Small intestine (tissue), 7 donors: Measurements from ENCODE around the gene PLD5. TPM values are rescaled to one million over a fixed set of nuclear protein-coding genes. Genes with fewer than 3 reads are reported as not detected.
"Not testable (repeated sequence)": the region's sequence is repeated elsewhere in the genome, so short reads cannot be mapped to it uniquely, and the experiment has no call there.

Source experiments
- DNase-seq, 2 donors: peaks; one replicate each; pipeline versions ENCODE4 v3.0.0 to v3.0.0-alpha.2; 2013
- FAIRE-seq: peaks from 2 replicates; lab custom pipeline; 2012; peaks lifted over from hg19 to GRCh38; lab: Jason Lieb, UNC
- H3K27ac ChIP-seq, 3 donors: one replicate each; pipeline ENCODE4 v1.5.1; 2013; ENCODE audit warnings: low read length in 2 of 3, mild to moderate bottlenecking in 2 of 3, control low read depth in 1 of 3, inconsistent platforms in 1 of 3, low read depth in 1 of 3, moderate library complexity in 1 of 3
- H3K27me3 ChIP-seq, 3 donors: one replicate each; pipeline ENCODE4 v1.6.1; 2013; ENCODE audit warnings: low read length in 3 of 3, inconsistent platforms in 1 of 3; ENCODE audit not compliant: control insufficient read depth in 3 of 3, insufficient read depth in 3 of 3
- H3K36me3 ChIP-seq, 3 donors: one replicate each; pipeline ENCODE4 v1.6.1; 2013; ENCODE audit warnings: low read length in 3 of 3, inconsistent platforms in 1 of 3, low read depth in 1 of 3, mild to moderate bottlenecking in 1 of 3, moderate library complexity in 1 of 3; ENCODE audit not compliant: control insufficient read depth in 3 of 3, insufficient read depth in 2 of 3
- H3K4me1 ChIP-seq, 3 donors: one replicate each; pipeline ENCODE4 v1.6.1; 2013; ENCODE audit warnings: low read length in 2 of 3, inconsistent platforms in 1 of 3, low read depth in 1 of 3, mild to moderate bottlenecking in 1 of 3, moderate library complexity in 1 of 3; ENCODE audit not compliant: control insufficient read depth in 3 of 3, insufficient read depth in 2 of 3
- H3K4me3 ChIP-seq, 3 donors: one replicate each; pipeline ENCODE4 v1.5.1; 2013; ENCODE audit warnings: low read length in 3 of 3, control low read depth in 1 of 3, inconsistent platforms in 1 of 3, low read depth in 1 of 3, mild to moderate bottlenecking in 1 of 3, moderate library complexity in 1 of 3
- H3K9me3 ChIP-seq, 2 donors: one replicate each; pipeline ENCODE4 v1.6.1; 2013; ENCODE audit warnings: low read depth in 1 of 2, low read length in 1 of 2; ENCODE audit not compliant: control insufficient read depth in 2 of 2, insufficient read depth in 1 of 2
- WGBS, 3 donors: extraction: QIAGEN DNeasy Blood & Tissue Kit; methylation state at CpG; one replicate each; pipeline ENCODE4 v1.1.7; 2013; 5-methylcytosine and 5-hydroxymethylcytosine counted together
- polyA plus RNA-seq, 4 donors: library from polyadenylated mRNA; stranded (reverse) in 3 of 4; unstranded in 1 of 4; fragments of 200-250 nt in 3 of 4; fragments of 120-200 nt in 1 of 4; gene quantifications; one replicate each; pipeline versions ENCODE4 v1.2.1 to v1.2.3, GENCODE V29; 2013
- donor health status: healthy with polysubstance abuse.
- donor health status: control.
- donor health status: control.
- donor health status: Bipolar disorder and iron deficiency.
- donor health status: healthy.

The PLD5 gene
- polyA plus RNA-seq, 4 donors: 0.12 to 0.13 TPM; not detected in 2

- not testable (repeated sequence) for H3K36me3 ChIP-seq, H3K9me3 ChIP-seq, DNase-seq, H3K27me3 ChIP-seq, FAIRE-seq, H3K4me1 ChIP-seq, H3K27ac ChIP-seq, H3K4me3 ChIP-seq
Observed at GRCh38 chr1:242327381-242327780, 197.1 kb downstream of the PLD5 start.

- H3K36me3 ChIP-seq, H3K27ac ChIP-seq, H3K27me3 ChIP-seq, H3K4me1 ChIP-seq, H3K9me3 ChIP-seq, FAIRE-seq, H3K4me3 ChIP-seq, DNase-seq: not testable (repeated sequence)
- 56 to 66% (median 64%) methylated on average over 7 of the region's 7 CpGs for WGBS, 3 donors
Observed at GRCh38 chr1:242321981-242322380, 202.5 kb downstream of the PLD5 start.

- Histone ChIP-seq H3K9me3 (no peaks in the 10 kb centered on the region), H3K4me3 (no peak overlapping the region), H3K4me1 (no peaks in the 10 kb centered on the region), H3K27me3 (no peaks in the 10 kb centered on the region), H3K27ac (no peak overlapping the region), H3K36me3 (no peaks in the 10 kb centered on the region)
- no peak for FAIRE-seq
- no peak for DNase-seq
- WGBS, 3 donors: 78 to 85% (median 84%) methylated on average over 10 of the region's 10 CpGs
Observed at GRCh38 chr1:242318140-242318539, 206.4 kb downstream of the PLD5 start.

- not testable (repeated sequence) for FAIRE-seq, H3K4me3 ChIP-seq, H3K9me3 ChIP-seq, H3K36me3 ChIP-seq, DNase-seq, H3K27ac ChIP-seq, H3K4me1 ChIP-seq, H3K27me3 ChIP-seq
- WGBS, 3 donors: 75 to 85% (median 82%) methylated on average over 1 of the region's 1 CpG
Observed at GRCh38 chr1:242314865-242315264, 209.6 kb downstream of the PLD5 start.

- DNase-seq, H3K27me3 ChIP-seq, H3K4me1 ChIP-seq, H3K27ac ChIP-seq, H3K9me3 ChIP-seq, H3K4me3 ChIP-seq, H3K36me3 ChIP-seq, FAIRE-seq: not testable (repeated sequence)
- WGBS, 3 donors: 68 to 73% (median 71%) methylated on average over 3 of the region's 3 CpGs
Observed at GRCh38 chr1:242314085-242314649, 210.3 kb downstream of the PLD5 start.

GRCh38 chr1:242308681-242309080, 215.8 kb downstream of the PLD5 start:
- H3K4me1 ChIP-seq, H3K9me3 ChIP-seq, H3K27ac ChIP-seq, H3K27me3 ChIP-seq, FAIRE-seq, DNase-seq, H3K36me3 ChIP-seq, H3K4me3 ChIP-seq: not testable (repeated sequence)
- 41 to 59% (median 49%) methylated on average over 6 to 7 of the region's 7 CpGs for WGBS, 3 donors

- WGBS, 3 donors: 88 to 92% (median 91%) methylated on average over 1 of the region's 1 CpG
- not testable (repeated sequence) for FAIRE-seq
Observed at GRCh38 chr1:242293781-242294180, 230.7 kb downstream of the PLD5 start.

GRCh38 chr1:242288067-242288466, 236.4 kb downstream of the PLD5 start:
- not testable (repeated sequence) for DNase-seq, H3K9me3 ChIP-seq, H3K27ac ChIP-seq, H3K36me3 ChIP-seq, H3K4me3 ChIP-seq, FAIRE-seq, H3K4me1 ChIP-seq, H3K27me3 ChIP-seq
- WGBS, 3 donors: 70 to 79% (median 72%) methylated on average over 3 of the region's 3 CpGs

More at GRCh38 chr1:242293781-242294180, 230.7 kb downstream of the PLD5 start:
- H3K4me3 ChIP-seq, H3K9me3 ChIP-seq, H3K27me3 ChIP-seq, H3K36me3 ChIP-seq, H3K4me1 ChIP-seq, H3K27ac ChIP-seq, DNase-seq: not testable (repeated sequence)
